Chondrocyte (in vitro differentiated cells): Measurements from ENCODE around the gene NAV2. TPM values are rescaled to one million over a fixed set of nuclear protein-coding genes. Genes with fewer than 3 reads are reported as not detected.

ENCODE experiments used
- DNase-seq: peaks from one replicate; pipeline ENCODE4 v3.0.0; 2021; ENCODE audit warnings: mixed read lengths, low spot score
- H3K27ac Mint-ChIP-seq: one replicate; pipeline ENCODE4 v1.8.0; 2021; ENCODE audit warnings: mild to moderate bottlenecking, moderate library complexity, mixed read lengths; ENCODE audit not compliant: unreplicated experiment
- H3K27me3 Mint-ChIP-seq: 2 replicates; pipeline ENCODE4 v1.8.0; 2021; ENCODE audit warnings: low read depth, mixed read lengths
- H3K36me3 Mint-ChIP-seq: 2 replicates; pipeline ENCODE4 v1.8.0; 2021; ENCODE audit warnings: low read depth, mixed read lengths
- H3K4me1 Mint-ChIP-seq: 2 replicates; pipeline ENCODE4 v1.8.0; 2021; ENCODE audit warnings: low read depth, mild to moderate bottlenecking, mixed read lengths
- H3K4me3 Mint-ChIP-seq: one replicate; pipeline ENCODE4 v1.8.0; 2021; ENCODE audit warnings: mild to moderate bottlenecking, moderate library complexity, mixed read lengths; ENCODE audit not compliant: unreplicated experiment
- H3K9me3 Mint-ChIP-seq: 2 replicates; pipeline ENCODE4 v1.8.0; 2021; ENCODE audit warnings: low read depth, mixed read lengths
- CTCF ChIP-seq: fragments of 200-600 bp; sonication (generic); IDR thresholded peaks from 2 replicates; pipeline ENCODE4 v1.5.0; 2021; ENCODE audit warnings: antibody characterized with exemption, mild to moderate bottlenecking, moderate library complexity
- total RNA-seq: library from RNA; stranded (reverse); gene quantifications from 3 replicates; pipeline ENCODE4 v1.2.1, GENCODE V29; 2021

Gene NAV2
- total RNA-seq, 1 donor from 2014 or later = 87.0 TPM

- Mint-ChIP-seq H3K4me3 (no peak overlapping the region), H3K27ac (no peak overlapping the region), H3K4me1 (peaks cover 21% of the 10 kb centered on the region), H3K9me3 (no peaks in the 10 kb centered on the region), H3K36me3 (peaks cover 22% of the 10 kb centered on the region), H3K27me3 (no peaks in the 10 kb centered on the region)
- no peak for TF ChIP-seq CTCF
- DNase-seq = no peak
Observed at GRCh38 chr11:19968860-19969259, 256.2 kb downstream of the NAV2 start.

GRCh38 chr11:19970944-19971343, 258.3 kb downstream of the NAV2 start:
- H3K4me1 Mint-ChIP-seq = peaks cover 15% of the 10 kb centered on the region
- H3K9me3 Mint-ChIP-seq = no peaks in the 10 kb centered on the region
- no peaks in the 10 kb centered on the region for H3K27me3 Mint-ChIP-seq
- no peak for DNase-seq
- TF ChIP-seq CTCF = no peak
- H3K27ac Mint-ChIP-seq = no peak overlapping the region
- no peak overlapping the region for H3K4me3 Mint-ChIP-seq
- H3K36me3 Mint-ChIP-seq = peaks cover 17% of the 10 kb centered on the region

- Mint-ChIP-seq H3K9me3 (no peaks in the 10 kb centered on the region), H3K4me3 (no peak overlapping the region), H3K36me3 (peaks cover 11% of the 10 kb centered on the region), H3K27ac (no peak overlapping the region), H3K27me3 (no peaks in the 10 kb centered on the region), H3K4me1 (peaks cover 16% of the 10 kb centered on the region)
- no peak for DNase-seq
- no peak for TF ChIP-seq CTCF
Observed at GRCh38 chr11:19972091-19972490, 259.5 kb downstream of the NAV2 start.

- no peak for TF ChIP-seq CTCF
- no peaks in the 10 kb centered on the region for H3K9me3 Mint-ChIP-seq
- H3K27ac Mint-ChIP-seq = no peak overlapping the region
- H3K4me1 Mint-ChIP-seq = peaks cover 21% of the 10 kb centered on the region
- no peak for DNase-seq
- no peaks in the 10 kb centered on the region for H3K27me3 Mint-ChIP-seq
- no peak overlapping the region for H3K4me3 Mint-ChIP-seq
- peaks cover 13% of the 10 kb centered on the region for H3K36me3 Mint-ChIP-seq
Observed at GRCh38 chr11:19972651-19973050, 260.0 kb downstream of the NAV2 start.

GRCh38 chr11:19973136-19973635, 260.5 kb downstream of the NAV2 start:
- Mint-ChIP-seq H3K4me1 (peaks cover 23% of the 10 kb centered on the region), H3K27ac (no peak overlapping the region), H3K27me3 (no peaks in the 10 kb centered on the region), H3K9me3 (no peaks in the 10 kb centered on the region), H3K36me3 (peaks cover 8% of the 10 kb centered on the region), H3K4me3 (no peak overlapping the region)
- TF ChIP-seq CTCF = no peak
- DNase-seq = no peak
